SH-SY5Y (cell line): Measurements from ENCODE around the gene UBD.

Experiments used
- GATA2 ChIP-seq: IDR thresholded peaks from 2 replicates; pipeline ENCODE4 v1.6.1; 2011; ENCODE audit warnings: mild to moderate bottlenecking, low read depth, low read length
- GATA3 ChIP-seq: IDR thresholded peaks from 2 replicates; pipeline ENCODE4 v1.6.1; 2011; ENCODE audit warnings: low read depth, mild to moderate bottlenecking, low read length, moderate library complexity

- TF ChIP-seq GATA2 (no peak), GATA3 (no peak)
These were observed 4.0 kb upstream of the UBD start for GRCh38 chr6:29563435-29563965.
